HG03354 (cell line): ENCODE results near the gene RACGAP1.

Experiments used
- ATAC-seq: cut with Tn5 transposase; IDR thresholded peaks from one replicate; pipeline ENCODE4 v1.9.1; 2021; ENCODE audit warnings: mild to moderate bottlenecking; ENCODE audit not compliant: unreplicated experiment, poor library complexity, severe bottlenecking

The RACGAP1 gene

GRCh38 chr12:50057000-50057841, 31.9 kb upstream of the RACGAP1 start, which contains the start of gene ASIC1:
Gene ASIC1 (plus strand): TSS chr12:50057596. CDS start chr12:50058767, 1,171 bp downstream.
- no peak for ATAC-seq

GRCh38 chr12:50056639-50056976, 31.3 kb upstream of the RACGAP1 start:
- no peak for ATAC-seq

- ATAC-seq, result no peak
Observed at GRCh38 chr12:50055831-50056638, 30.7 kb upstream of the RACGAP1 start.

- ATAC-seq, result no peak
Observed at GRCh38 chr12:50053583-50053982, 28.3 kb upstream of the RACGAP1 start.

- no peak for ATAC-seq
Observed at GRCh38 chr12:50052964-50053363, 27.7 kb upstream of the RACGAP1 start.

GRCh38 chr12:50052544-50052943, 27.2 kb upstream of the RACGAP1 start:
- no peak for ATAC-seq

GRCh38 chr12:50051101-50051806, 26.0 kb upstream of the RACGAP1 start:
- no peak for ATAC-seq

GRCh38 chr12:50050410-50051098, 25.3 kb upstream of the RACGAP1 start:
- ATAC-seq, result no peak

GRCh38 chr12:50050119-50050385, 24.8 kb upstream of the RACGAP1 start:
- ATAC-seq, result no peak

GRCh38 chr12:50049254-50050118, 24.2 kb upstream of the RACGAP1 start:
- no peak for ATAC-seq

GRCh38 chr12:50047693-50048250, 22.5 kb upstream of the RACGAP1 start:
- ATAC-seq, result no peak

GRCh38 chr12:50043854-50044253, 18.6 kb upstream of the RACGAP1 start:
- no peak for ATAC-seq

GRCh38 chr12:50043308-50043707, 18.0 kb upstream of the RACGAP1 start:
- ATAC-seq, result no peak

- ATAC-seq, result no peak
Observed at GRCh38 chr12:50042693-50043092, 17.4 kb upstream of the RACGAP1 start.

GRCh38 chr12:50041962-50042361, 16.7 kb upstream of the RACGAP1 start:
- ATAC-seq, result no peak

- ATAC-seq, result no peak
Observed at GRCh38 chr12:50041062-50041860, 16.0 kb upstream of the RACGAP1 start.

- no peak for ATAC-seq
Observed at GRCh38 chr12:50040657-50041056, 15.4 kb upstream of the RACGAP1 start.
